ENCODE data around the gene SPATA9. TPM values are rescaled to one million over a fixed set of nuclear protein-coding genes. Genes with fewer than 3 reads are reported as not detected.
A peak's percentile ranks its signal among the peaks of the same experiment; 100 is the strongest.

The SPATA9 gene
- total and polyA plus RNA-seq, 2 of the 13 experiments (the other 11 are each of a cell fraction or from before 2014, with no cell fraction given): not detected

GRCh38 chr5:95620870-95621838, 61.6 kb downstream of the SPATA9 start (continued):
- no peak for TF ChIP-seq ARID3A (IDR thresholded peaks at IDR 0.05; ENCODE audit: low read depth, low read length)
- no peak for TF ChIP-seq ZNF724P (CRISPR knock-in tag; IDR thresholded peaks at IDR 0.05; ENCODE audit: borderline replicate concordance)
- no peak for TF ChIP-seq ZNF720 (CRISPR knock-in tag; IDR thresholded peaks at IDR 0.05)
- no peak for TF ChIP-seq GZF1 (CRISPR knock-in tag; IDR thresholded peaks at IDR 0.05)
- no peak for TF ChIP-seq NR2C2 (CRISPR knock-in tag; IDR thresholded peaks at IDR 0.05; ENCODE audit: borderline replicate concordance)
- TF ChIP-seq PLSCR1 (CRISPR knock-in tag; IDR thresholded peaks at IDR 0.05; ENCODE audit: borderline replicate concordance): no peak
- no peak for TF ChIP-seq GMEB1 (CRISPR knock-in tag; IDR thresholded peaks at IDR 0.05; ENCODE audit: borderline replicate concordance)
- TF ChIP-seq ARID2 (CRISPR knock-in tag; IDR thresholded peaks at IDR 0.05; ENCODE audit: borderline replicate concordance): no peak
- TF ChIP-seq ZNF513 (CRISPR knock-in tag; conservative IDR thresholded peaks at IDR 0.05): no peak
- TF ChIP-seq IKZF5 (CRISPR knock-in tag; IDR thresholded peaks at IDR 0.05): no peak
- TF ChIP-seq TBP (CRISPR knock-in tag; IDR thresholded peaks at IDR 0.05): no peak
- 0 out of 2 replicates have a peak, but pooled peaks have one; percentile 72 for TF ChIP-seq ZFP41 (CRISPR knock-in tag; IDR thresholded peaks at IDR 0.05; ENCODE audit: borderline replicate concordance)
- no peak for TF ChIP-seq ZNF577 (CRISPR knock-in tag; IDR thresholded peaks at IDR 0.05; ENCODE audit: borderline replicate concordance, low read depth)
- TF ChIP-seq RXRA (CRISPR knock-in tag; IDR thresholded peaks at IDR 0.05): peak; percentile 29; the same call in 1 of the 2 replicates
- 0 out of 2 replicates have a peak, but pooled peaks have one; percentile 75 for TF ChIP-seq ZNF101 (CRISPR knock-in tag; IDR thresholded peaks at IDR 0.05; ENCODE audit: borderline replicate concordance, low read depth)
- TF ChIP-seq MTERF4 (CRISPR knock-in tag; IDR thresholded peaks at IDR 0.05): peak; percentile 87; the same call in 1 of the 2 replicates
- peak; percentile 79 for TF ChIP-seq ZBTB33 (CRISPR knock-in tag; IDR thresholded peaks at IDR 0.05)
